ENCODE data around the gene PTH2. TPM values are rescaled to one million over a fixed set of nuclear protein-coding genes. Genes with fewer than 3 reads are reported as not detected.

PTH2 gene
- polyA plus RNA-seq, 1 donor = not detected

DNA sequence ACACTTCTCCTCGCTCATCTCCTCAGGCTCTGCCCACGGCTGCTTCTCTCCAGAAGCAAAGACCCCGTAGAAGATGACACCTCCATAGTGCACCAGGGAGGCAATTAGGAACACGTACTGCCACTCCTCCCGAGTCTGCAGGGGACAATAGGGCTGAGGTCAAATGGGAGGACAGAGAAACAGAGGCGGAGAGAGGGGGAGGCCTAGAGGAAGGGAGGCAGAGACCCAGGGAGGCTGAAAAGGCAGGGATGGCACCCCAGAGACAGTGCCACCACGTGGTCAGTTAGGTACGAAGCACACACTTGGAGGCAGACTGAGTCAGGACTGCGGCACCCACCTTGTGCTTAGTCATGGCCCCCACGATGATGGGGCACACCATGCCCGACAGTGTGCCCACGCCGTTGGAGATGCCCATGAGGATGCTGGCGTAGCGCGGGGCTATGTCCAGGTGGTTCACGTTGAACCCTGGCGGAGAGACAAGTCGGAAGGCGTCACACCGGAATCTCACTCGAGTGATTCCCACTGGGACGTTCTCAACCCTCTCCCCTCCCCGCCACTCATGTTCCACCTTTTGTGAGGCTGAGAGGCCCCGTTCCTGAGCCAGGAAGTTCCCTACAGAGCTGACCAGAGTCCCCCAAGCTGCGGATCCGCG is 7.6 kb upstream of the PTH2 start:
- DNase-seq (ENCODE audit: low read depth) = no peak

- DNase-seq (ENCODE audit: low read depth) = no peak
Measured at GRCh38 chr19:49430172-49430677, 7.0 kb upstream of the PTH2 start.

DNA sequence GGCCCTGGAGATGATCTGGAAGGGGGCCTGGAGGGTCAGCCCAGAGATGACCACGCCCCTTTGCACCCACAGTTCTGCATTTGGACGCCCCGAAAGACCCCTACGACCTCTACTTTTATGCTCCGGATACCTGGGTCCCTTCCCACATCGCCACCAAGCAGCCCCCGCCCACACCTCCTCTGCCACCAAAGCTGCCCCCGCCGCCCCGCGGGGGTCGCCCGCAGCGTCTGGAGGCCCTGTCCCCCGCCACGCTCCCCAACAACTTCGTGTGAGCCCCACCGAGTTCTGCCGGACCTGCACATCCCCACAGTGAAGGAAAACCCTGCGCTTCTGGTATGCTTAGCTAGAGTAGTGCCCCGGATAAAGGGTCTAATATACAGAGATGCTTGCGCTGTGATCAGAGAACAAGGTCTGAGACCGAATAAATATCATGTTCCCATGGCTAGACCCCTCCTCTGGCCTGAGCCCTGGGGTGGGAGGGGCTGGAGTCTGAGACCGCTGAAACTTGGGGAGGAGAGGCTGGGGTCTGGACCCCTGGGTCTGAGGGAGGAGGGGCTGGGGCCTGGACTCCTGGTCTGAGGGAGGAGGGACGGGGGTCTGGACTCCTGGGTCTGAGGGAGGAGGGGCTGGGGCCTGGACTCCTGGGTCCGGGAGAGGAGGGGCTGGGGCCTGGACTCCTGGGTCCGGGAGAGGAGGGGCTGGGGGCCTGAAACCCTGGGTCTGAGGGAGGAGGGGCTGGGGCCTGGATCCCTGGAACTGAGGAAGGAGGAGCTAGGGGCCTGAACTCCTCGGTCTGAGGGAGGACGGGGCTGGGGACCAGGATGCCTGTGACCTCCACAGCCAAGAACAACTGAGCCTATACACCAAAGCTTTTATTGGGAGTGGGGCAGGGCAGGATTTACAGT is 5.6 kb upstream of the PTH2 start:
- DNase-seq (ENCODE audit: low read depth) = no peak

- no peak for DNase-seq (ENCODE audit: low read depth)
Measured at GRCh38 chr19:49427855-49428546, 4.8 kb upstream of the PTH2 start.

GRCh38 chr19:49427339-49427738 is 4.1 kb upstream of the PTH2 start:
- no peak for DNase-seq (ENCODE audit: low read depth)

GRCh38 chr19:49425922-49426592 is 2.8 kb upstream of the PTH2 start:
- no peak for DNase-seq (ENCODE audit: low read depth)

GRCh38 chr19:49425178-49425577 is 1.9 kb upstream of the PTH2 start, which contains the start of gene GFY:
GFY (plus strand) TSS chr19:49425388; CDS start chr19:49426431, 1,043 bp downstream.
- DNase-seq (ENCODE audit: low read depth) = no peak

- no peak for DNase-seq (ENCODE audit: low read depth)
Measured at GRCh38 chr19:49423985-49424303, 703 bp upstream of the PTH2 start.

GRCh38 chr19:49422407-49423070 is 702 bp downstream of the PTH2 start:
- no peak for DNase-seq (ENCODE audit: low read depth)

DNA sequence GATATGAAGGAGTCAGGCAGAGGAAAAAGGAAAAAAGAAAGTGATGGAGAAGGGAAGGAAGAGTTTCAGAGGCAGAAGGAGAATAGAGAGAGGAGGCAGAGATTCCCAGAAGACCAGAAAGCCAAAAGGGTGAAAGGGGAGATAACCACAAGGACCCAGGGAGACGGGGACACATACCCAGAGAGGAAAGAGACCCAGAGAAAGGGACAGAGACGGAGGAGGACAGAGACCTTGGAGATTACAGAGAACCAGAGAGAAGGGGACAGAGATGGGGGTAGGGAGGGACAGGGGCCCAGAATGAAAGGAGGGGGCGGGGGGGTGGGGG is 1.4 kb downstream of the PTH2 start:
- no peak for DNase-seq (ENCODE audit: low read depth)

- DNase-seq (ENCODE audit: low read depth) = no peak
Measured at GRCh38 chr19:49421039-49421877, 2.0 kb downstream of the PTH2 start.

- no peak for DNase-seq (ENCODE audit: low read depth)
Measured at GRCh38 chr19:49420227-49420626, 3.0 kb downstream of the PTH2 start.

DNA sequence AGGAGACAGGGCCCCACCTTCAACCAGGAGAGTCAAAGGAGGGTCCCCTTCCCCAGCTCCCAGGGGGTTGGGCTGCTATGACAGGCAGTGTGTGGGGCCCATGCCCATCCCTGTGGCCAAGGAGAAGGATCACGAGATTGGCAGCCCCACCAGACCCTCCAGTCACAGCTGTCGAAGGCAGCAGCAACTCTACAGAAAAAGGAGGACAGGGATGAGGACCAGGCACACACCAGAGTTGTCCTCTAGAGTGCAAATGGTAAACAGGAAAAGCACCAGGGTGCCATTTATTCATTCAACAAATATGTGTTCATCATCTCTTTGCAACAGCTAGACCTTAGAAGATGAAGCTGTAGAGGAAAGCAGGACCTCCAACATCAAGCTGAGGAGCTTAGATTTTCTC is 4.1 kb downstream of the PTH2 start:
- no peak for DNase-seq (ENCODE audit: low read depth)

GRCh38 chr19:49418511-49418910 is 4.7 kb downstream of the PTH2 start:
- DNase-seq (ENCODE audit: low read depth) = no peak

DNA sequence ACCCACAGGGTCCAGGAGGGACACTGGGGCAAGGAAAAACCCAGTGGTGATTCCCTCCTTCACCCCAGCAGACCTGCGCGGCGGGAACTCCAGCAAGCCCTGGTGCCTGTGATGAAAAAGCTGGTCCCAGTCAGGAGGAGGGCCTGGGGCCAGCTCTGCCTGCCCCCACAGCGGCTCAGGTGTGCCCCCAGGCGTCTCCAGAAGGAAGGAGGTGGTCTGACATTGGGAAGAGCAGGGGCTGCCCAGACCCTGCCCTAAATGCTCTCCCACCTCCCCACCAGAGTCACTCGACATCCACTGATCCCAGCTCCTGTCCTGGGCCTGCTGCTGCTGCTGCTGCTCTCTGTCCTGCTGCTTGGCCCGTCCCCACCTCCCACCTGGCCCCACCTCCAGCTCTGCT is 6.2 kb downstream of the PTH2 start:
- no peak for DNase-seq (ENCODE audit: low read depth)

DNA sequence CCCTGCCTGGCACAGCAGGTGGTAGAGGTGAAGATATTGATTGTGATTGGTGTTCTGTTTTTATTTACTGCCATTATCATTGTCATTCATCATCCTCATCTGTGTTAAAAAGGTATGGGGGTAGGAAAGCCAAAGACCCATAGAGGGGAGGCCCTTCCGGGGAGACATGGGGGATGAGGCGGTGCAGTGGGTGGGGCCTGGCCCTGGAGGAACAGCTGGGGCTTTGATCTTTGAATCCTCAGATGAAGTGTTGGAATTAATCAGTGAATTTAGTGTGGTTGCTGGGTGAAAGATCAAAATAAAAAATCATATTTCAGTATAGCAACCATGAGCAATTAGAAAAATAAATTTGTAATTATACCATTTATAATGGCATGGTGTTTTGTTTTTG is 7.4 kb downstream of the PTH2 start:
- no peak for DNase-seq (ENCODE audit: low read depth)

GRCh38 chr19:49415102-49415809 is 8.0 kb downstream of the PTH2 start:
- no peak for DNase-seq (ENCODE audit: low read depth)

- DNase-seq (ENCODE audit: low read depth) = no peak
Measured at GRCh38 chr19:49414256-49414655, 9.0 kb downstream of the PTH2 start.

DNA sequence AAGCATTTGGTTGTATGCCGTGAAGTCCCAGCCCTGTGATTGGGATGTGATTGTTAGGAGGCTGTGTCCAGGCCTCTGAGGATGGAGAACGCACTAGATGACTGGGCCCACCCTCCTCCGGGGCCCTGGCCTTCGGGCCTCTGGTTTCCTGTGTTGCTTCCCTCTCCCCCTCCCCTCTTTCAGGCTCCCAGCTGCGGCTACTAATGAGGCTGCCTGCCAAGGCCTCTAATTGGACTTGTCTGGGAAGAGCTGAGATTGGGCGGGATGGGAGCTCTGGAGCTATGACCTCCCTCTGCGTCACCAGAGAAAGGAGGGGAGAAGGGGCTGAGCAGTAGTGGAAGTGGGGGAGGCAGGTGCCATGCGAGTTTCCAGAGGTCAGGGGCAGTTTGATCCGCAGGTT is 9.9 kb downstream of the PTH2 start:
- peak; percentile 45 for DNase-seq (ENCODE audit: low read depth)
